A549 (cell line): ENCODE results near the gene MYH10.

ENCODE experiments used
- BHLHE40 ChIP-seq: IDR thresholded peaks from 2 replicates; pipeline ENCODE4 v1.6.1; 2012; ENCODE audit warnings: low read depth, low read length, inconsistent platforms
- CEBPB ChIP-seq, 2 experiments: fragments of >200 bp in 1 of 2; sonication (Bioruptor Twin) in 1 of 2; formaldehyde crosslinking in 1 of 2; IDR thresholded peaks; 2 replicates each; pipeline ENCODE4 v1.6.1; 2012 to 2016
- CTCF ChIP-seq: fragments of >200 bp; sonication (Bioruptor Twin); formaldehyde crosslinking; IDR thresholded peaks from 3 replicates; pipeline ENCODE4 v1.5.1; 2016
- ELK1 ChIP-seq: fragments of 150-350 bp; IDR thresholded peaks from 2 replicates; pipeline ENCODE4 v1.6.1; 2014; ENCODE audit warnings: low read depth, mild to moderate bottlenecking, low read length
- EP300 ChIP-seq, 2 experiments: fragments of >200 bp; sonication (Bioruptor Twin); formaldehyde crosslinking; IDR thresholded peaks; 2 replicates in 1 of 2; 3 replicates in 1 of 2; pipeline ENCODE4 v1.6.1; 2016 to 2017
- ESRRA ChIP-seq: fragments of 150-350 bp; IDR thresholded peaks from 2 replicates; pipeline ENCODE4 v1.6.1; 2014; ENCODE audit warnings: mild to moderate bottlenecking, low read length, borderline replicate concordance
- HDAC2 ChIP-seq: fragments of 200-600 bp; sonication (generic); IDR thresholded peaks from 2 replicates; pipeline ENCODE4 v1.6.1; 2016
- JUN ChIP-seq, 2 experiments: fragments of >200 bp; sonication (Bioruptor Twin); formaldehyde crosslinking; IDR thresholded peaks; 2 replicates in 1 of 2; 3 replicates in 1 of 2; pipeline ENCODE4 v1.6.1; 2016 to 2017
- MAX ChIP-seq: IDR thresholded peaks from 2 replicates; pipeline ENCODE4 v1.6.1; 2012
- NPAS2 ChIP-seq: fragments of 250-450 bp; sonication (Bioruptor Pico); IDR thresholded peaks from 2 replicates; pipeline ENCODE4 v1.8.0; 2022; ENCODE audit warnings: mild to moderate bottlenecking, moderate library complexity, borderline replicate concordance
- POLR2A ChIP-seq: IDR thresholded peaks from 2 replicates; pipeline ENCODE4 v1.6.1; 2012; ENCODE audit warnings: mild to moderate bottlenecking, low read length
- REST ChIP-seq: fragments of 200-600 bp; sonication (generic); IDR thresholded peaks from 2 replicates; pipeline ENCODE4 v1.6.1; 2016; ENCODE audit warnings: antibody characterized with exemption, mild to moderate bottlenecking, moderate library complexity
- RNF2 ChIP-seq: fragments of 200-600 bp; sonication (generic); IDR thresholded peaks from 2 replicates; pipeline ENCODE4 v1.6.1; 2016; ENCODE audit warnings: low read depth, mild to moderate bottlenecking, antibody characterized with exemption, moderate library complexity, borderline replicate concordance
- TF ChIP-seq, protein P1 (sequence below): fragments of 450-650 bp; IDR thresholded peaks from 2 replicates; pipeline ENCODE4 v1.6.1; 2014; ENCODE audit warnings: antibody characterized with exemption

GRCh38 chr17:8444494-8444893, 186.0 kb downstream of the MYH10 start:
- no peak for TF ChIP-seq JUN (IDR thresholded peaks at IDR 0.05)
- TF ChIP-seq HDAC2: no peak
- TF ChIP-seq REST: no peak
- no peak for TF ChIP-seq CTCF
- TF ChIP-seq EP300 (IDR thresholded peaks at IDR 0.05): no peak
- no peak for TF ChIP-seq ESRRA
- no peak for TF ChIP-seq POLR2A
- TF ChIP-seq CEBPB (IDR thresholded peaks at IDR 0.05): no peak
- no peak for TF ChIP-seq MAX
- TF ChIP-seq ELK1: no peak
- no peak for TF ChIP-seq BHLHE40
- no peak for TF ChIP-seq RNF2
- TF ChIP-seq, protein P1, sequence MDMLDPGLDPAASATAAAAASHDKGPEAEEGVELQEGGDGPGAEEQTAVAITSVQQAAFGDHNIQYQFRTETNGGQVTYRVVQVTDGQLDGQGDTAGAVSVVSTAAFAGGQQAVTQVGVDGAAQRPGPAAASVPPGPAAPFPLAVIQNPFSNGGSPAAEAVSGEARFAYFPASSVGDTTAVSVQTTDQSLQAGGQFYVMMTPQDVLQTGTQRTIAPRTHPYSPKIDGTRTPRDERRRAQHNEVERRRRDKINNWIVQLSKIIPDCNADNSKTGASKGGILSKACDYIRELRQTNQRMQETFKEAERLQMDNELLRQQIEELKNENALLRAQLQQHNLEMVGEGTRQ: no peak
- no peak for TF ChIP-seq NPAS2 (CRISPR knock-in tag)
